Naive thymus-derived CD4-positive, alpha-beta T cell (primary cell): ENCODE results near the gene NELL2. TPM values are rescaled to one million over a fixed set of nuclear protein-coding genes. Genes with fewer than 3 reads are reported as not detected.

Experiments
- ATAC-seq: fragments of 150-1000 bp; cut with Tn5 transposase; 2 replicates; pipeline ENCODE4 v1.10.0; 2021; ENCODE audit warnings: mild to moderate bottlenecking, moderate library complexity
- CTCF ChIA-PET: fragments of 350-600 bp; sonication (Branson Sonifier 250); formaldehyde crosslinking; loops from one replicate; lab custom pipeline; 2021; ENCODE audit warnings: antibody characterized with exemption; lab: Charles Lee
- POLR2A ChIA-PET: fragments of 350-600 bp; sonication (Branson Sonifier 250); formaldehyde crosslinking; loops from one replicate; lab custom pipeline; 2021; ENCODE audit warnings: antibody characterized with exemption, inconsistent platforms; lab: Charles Lee
- DNase-seq, 9 donors: peaks; one replicate each; pipeline versions ENCODE4 v3.0.0 to v3.0.0-alpha.2; 2020 to 2022; ENCODE audit warnings: mixed read lengths in 1 of 9
- H3K27ac ChIP-seq: one replicate; pipeline ENCODE4 v1.7.0; 2013; ENCODE audit warnings: mild to moderate bottlenecking, low read depth, low read length, moderate library complexity
- H3K27me3 ChIP-seq, 2 donors: one replicate each; pipeline ENCODE4 v1.7.0; 2013; ENCODE audit warnings: low read length in 2 of 2, mild to moderate bottlenecking in 2 of 2, moderate library complexity in 2 of 2; ENCODE audit not compliant: control insufficient read depth in 2 of 2, insufficient read depth in 2 of 2
- H3K36me3 ChIP-seq, 3 experiments: 1 replicate in 2 of 3; 2 replicates in 1 of 3; pipeline ENCODE4 v1.7.0; 2013; ENCODE audit warnings: low read length in 3 of 3, mild to moderate bottlenecking in 3 of 3, moderate library complexity in 1 of 3; ENCODE audit not compliant: insufficient read depth in 3 of 3, control insufficient read depth in 2 of 3
- H3K4me1 ChIP-seq, 2 donors: one replicate each; pipeline ENCODE4 v1.7.0; 2013; ENCODE audit warnings: low read length in 2 of 2, mild to moderate bottlenecking in 2 of 2, moderate library complexity in 1 of 2; ENCODE audit not compliant: control insufficient read depth in 2 of 2, insufficient read depth in 2 of 2
- H3K4me3 ChIP-seq: 2 replicates; pipeline ENCODE4 v1.7.0; 2013; ENCODE audit warnings: mild to moderate bottlenecking, low read length
- H3K9me3 ChIP-seq, 3 experiments: 1 replicate in 2 of 3; 2 replicates in 1 of 3; pipeline ENCODE4 v1.7.0; 2013; ENCODE audit warnings: low read length in 3 of 3; ENCODE audit not compliant: control insufficient read depth in 2 of 3
- H3K27ac Mint-ChIP-seq, 9 donors: one replicate each; pipeline ENCODE4 v1.8.0; 2020 to 2022; ENCODE audit warnings: mixed read lengths in 9 of 9, mild to moderate bottlenecking in 8 of 9, moderate library complexity in 5 of 9, inconsistent platforms in 2 of 9
- H3K27me3 Mint-ChIP-seq, 5 donors: one replicate each; pipeline ENCODE4 v1.8.0; 2021 to 2022; ENCODE audit warnings: mixed read lengths in 5 of 5, mild to moderate bottlenecking in 1 of 5
- H3K36me3 Mint-ChIP-seq, 5 donors: one replicate each; pipeline ENCODE4 v1.8.0; 2020 to 2022; ENCODE audit warnings: mixed read lengths in 5 of 5, mild to moderate bottlenecking in 3 of 5, inconsistent platforms in 1 of 5
- H3K4me1 Mint-ChIP-seq, 7 donors: one replicate each; pipeline ENCODE4 v1.8.0; 2020 to 2022; ENCODE audit warnings: mixed read lengths in 7 of 7, mild to moderate bottlenecking in 3 of 7, inconsistent platforms in 1 of 7
- H3K4me3 Mint-ChIP-seq, 10 donors: one replicate each; pipeline ENCODE4 v1.8.0; 2020 to 2022; ENCODE audit warnings: mild to moderate bottlenecking in 10 of 10, mixed read lengths in 10 of 10, moderate library complexity in 6 of 10, inconsistent platforms in 2 of 10
- H3K9me3 Mint-ChIP-seq, 11 donors: one replicate each; pipeline ENCODE4 v1.8.0; 2020 to 2022; ENCODE audit warnings: mixed read lengths in 11 of 11, mild to moderate bottlenecking in 4 of 11, inconsistent platforms in 1 of 11, moderate library complexity in 1 of 11
- intact Hi-C, 2 donors: fragments of 100-400 bp; cut with micrococcal nuclease; formaldehyde crosslinking; loops; one replicate each; pipeline ENCODE4 v1.15.1; 2023
- polyA plus RNA-seq, 2 donors: library from polyadenylated mRNA; unstranded; fragments of 300-500 nt; fragmentation: Illumina TruSeq; gene quantifications; one replicate each; pipeline ENCODE4 v1.2.3, GENCODE V29; 2021
- total RNA-seq, 6 experiments: library from RNA in 5 of 6; stranded (reverse) in 5 of 6; gene quantifications; 1 replicate in 5 of 6; 2 replicates in 1 of 6; pipeline ENCODE4 v1.2.3 and lab custom pipeline; 2021 to 2026

The NELL2 gene
- total and polyA plus RNA-seq, 7 experiments from 2014 or later, result 60.9 to 414 (median 228) TPM

- no peak overlapping the region for H3K27ac ChIP-seq
- ChIA-PET POLR2A (interaction anchor here (0.6 to 2.3 kb wide), 5 partner anchors 10 to 30 kb away, joined by 3 to 18 read pairs (median 4); no protein-coding TSS in a partner anchor), CTCF (interaction anchor here (1.2 kb wide), 2 partner anchors 10 to 15 kb away, joined by 3 to 7 read pairs; no protein-coding TSS in a partner anchor)
- Mint-ChIP-seq H3K27ac (peak overlapping the region in 7 of 9 donors; percentile 6 to 98 (median 53)), H3K4me3 (peak overlapping the region in 7 of 10 donors; percentile 0 to 68 (median 24)), H3K9me3 (peaks cover 3 to 27% (median 13%) of the 10 kb centered on the region in 11 donors), H3K36me3 (peaks cover 6 to 46% (median 40%) of the 10 kb centered on the region in 5 donors), H3K27me3 (no peaks in the 10 kb centered on the region), H3K4me1 (peaks cover 34 to 93% (median 64%) of the 10 kb centered on the region in 7 donors)
- H3K4me1 ChIP-seq, result peaks cover 18 to 43% of the 10 kb centered on the region in 2 donors
- peaks cover 0 to 8% (median 0%) of the 10 kb centered on the region in 3 experiments for H3K9me3 ChIP-seq
- no peaks in the 10 kb centered on the region for H3K27me3 ChIP-seq
- no peaks in the 10 kb centered on the region for H3K36me3 ChIP-seq
- ATAC-seq, result no peak
- intact Hi-C loops, result no loop called here
- no peak overlapping the region for H3K4me3 ChIP-seq
- DNase-seq, result no peak
Measured at GRCh38 chr12:44858226-44858855, 17.8 kb downstream of the NELL2 start.

GRCh38 chr12:44852483-44852882, 23.6 kb downstream of the NELL2 start:
- Histone ChIP-seq H3K4me1 (peaks cover 47 to 51% of the 10 kb centered on the region in 2 donors), H3K27me3 (no peaks in the 10 kb centered on the region), H3K4me3 (no peak overlapping the region), H3K9me3 (no peaks in the 10 kb centered on the region), H3K27ac (peak overlapping the region; percentile 16), H3K36me3 (no peaks in the 10 kb centered on the region)
- DNase-seq (no peak), ATAC-seq (no peak)
- ChIA-PET POLR2A (interaction anchor here (1.2 to 1.3 kb wide), 3 partner anchors 9 to 23 kb away, joined by 3 to 4 read pairs (median 4); no protein-coding TSS in a partner anchor), CTCF (no interaction called here)
- Mint-ChIP-seq H3K36me3 (peaks cover 0 to 19% (median 10%) of the 10 kb centered on the region in 5 donors), H3K27me3 (no peaks in the 10 kb centered on the region), H3K4me3 (peak overlapping the region in 9 of 10 donors; percentile 33 to 69 (median 52)), H3K9me3 (peaks cover 0 to 7% (median 0%) of the 10 kb centered on the region in 11 donors), H3K4me1 (peaks cover 37 to 95% (median 87%) of the 10 kb centered on the region in 7 donors), H3K27ac (peak overlapping the region; percentile 20 to 98 (median 81))
- intact Hi-C loops, result no loop called here

GRCh38 chr12:44851586-44851985, 24.5 kb downstream of the NELL2 start:
- intact Hi-C loops, result no loop called here
- peaks cover 0 to 8% (median 0%) of the 10 kb centered on the region in 11 donors for H3K9me3 Mint-ChIP-seq
- ChIA-PET CTCF (no interaction called here), POLR2A (interaction anchor here (0.6 to 1.3 kb wide), 5 partner anchors 8 to 22 kb away, joined by 3 to 4 read pairs (median 4); no protein-coding TSS in a partner anchor)
- Histone ChIP-seq H3K4me3 (no peak overlapping the region), H3K36me3 (no peaks in the 10 kb centered on the region), H3K4me1 (peaks cover 51 to 53% of the 10 kb centered on the region in 2 donors), H3K27me3 (no peaks in the 10 kb centered on the region), H3K27ac (no peak overlapping the region), H3K9me3 (no peaks in the 10 kb centered on the region)
- DNase-seq, result no peak
- H3K4me1 Mint-ChIP-seq, result peaks cover 38 to 95% (median 86%) of the 10 kb centered on the region in 7 donors
- H3K4me3 Mint-ChIP-seq, result peak overlapping the region in 8 of 10 donors; percentile 2 to 63 (median 42)
- peak overlapping the region in 8 of 9 donors; percentile 30 to 98 (median 82) for H3K27ac Mint-ChIP-seq
- H3K36me3 Mint-ChIP-seq, result peaks cover 0 to 16% (median 7%) of the 10 kb centered on the region in 5 donors
- ATAC-seq, result no peak
- H3K27me3 Mint-ChIP-seq, result no peaks in the 10 kb centered on the region

GRCh38 chr12:44848703-44849085, 27.4 kb downstream of the NELL2 start:
- peak overlapping the region in 9 of 10 donors; percentile 65 to 84 (median 77) for H3K4me3 Mint-ChIP-seq

GRCh38 chr12:44847888-44848702, 28.0 kb downstream of the NELL2 start:
- Mint-ChIP-seq H3K27me3 (no peaks in the 10 kb centered on the region), H3K4me3 (peak overlapping the region; percentile 65 to 84 (median 78)), H3K36me3 (peaks cover 0 to 12% (median 4%) of the 10 kb centered on the region in 5 donors), H3K27ac (peak overlapping the region; percentile 90 to 99 (median 97)), H3K4me1 (peaks cover 27 to 95% (median 84%) of the 10 kb centered on the region in 7 donors), H3K9me3 (peaks cover 0 to 8% (median 0%) of the 10 kb centered on the region in 11 donors)
- ATAC-seq (peak; percentile 93), DNase-seq (peak; percentile 29 to 86 (median 79))
- Histone ChIP-seq H3K36me3 (no peaks in the 10 kb centered on the region), H3K4me1 (peaks cover 67 to 77% of the 10 kb centered on the region in 2 donors), H3K9me3 (no peaks in the 10 kb centered on the region), H3K27ac (peak overlapping the region; percentile 62), H3K4me3 (peak overlapping the region; percentile 30), H3K27me3 (no peaks in the 10 kb centered on the region)
- intact Hi-C loops, result loop anchor here (1.0 to 10.0 kb wide), 11 partner anchors 8 to 879 kb away; partner anchors contain the start of gene ARID2 (in 2 of the 2)
- CTCF ChIA-PET, result interaction anchor here (0.7 to 3.2 kb wide), 6 partner anchors 10 to 36 kb away, joined by 3 to 23 read pairs (median 3); partner anchors contain the start of gene NELL2
- POLR2A ChIA-PET, result interaction anchor here (0.6 to 4.9 kb wide), 13 partner anchors 9 to 119 kb away, joined by 3 to 60 read pairs (median 8); no protein-coding TSS in a partner anchor

More at GRCh38 chr12:44848703-44849085, 27.4 kb downstream of the NELL2 start:
- Mint-ChIP-seq H3K27me3 (no peaks in the 10 kb centered on the region), H3K4me1 (peaks cover 30 to 95% (median 83%) of the 10 kb centered on the region in 7 donors), H3K27ac (peak overlapping the region; percentile 90 to 99 (median 97)), H3K36me3 (peaks cover 0 to 12% (median 4%) of the 10 kb centered on the region in 5 donors), H3K9me3 (peaks cover 0 to 8% (median 0%) of the 10 kb centered on the region in 11 donors)
- Histone ChIP-seq H3K27ac (peak overlapping the region; percentile 62), H3K36me3 (no peaks in the 10 kb centered on the region), H3K4me3 (no peak overlapping the region), H3K4me1 (peaks cover 70 to 73% of the 10 kb centered on the region in 2 donors), H3K27me3 (no peaks in the 10 kb centered on the region), H3K9me3 (no peaks in the 10 kb centered on the region)
- intact Hi-C loops, result loop anchor here (1.0 to 10.0 kb wide), 9 partner anchors 8 to 879 kb away; partner anchors contain the start of gene ARID2 (in 2 of the 2)
- DNase-seq, result no peak
- CTCF ChIA-PET, result interaction anchor here (0.9 to 3.2 kb wide), 5 partner anchors 9 to 36 kb away, joined by 3 to 23 read pairs (median 3); partner anchors contain the start of gene NELL2
- no peak for ATAC-seq
- POLR2A ChIA-PET, result interaction anchor here (0.6 to 4.9 kb wide), 13 partner anchors 9 to 120 kb away, joined by 3 to 60 read pairs (median 8); no protein-coding TSS in a partner anchor
